RPMI7951 (cell line): ENCODE results near the gene BCAS1. TPM values are rescaled to one million over a fixed set of nuclear protein-coding genes. Genes with fewer than 3 reads are reported as not detected.

Experiments
- DNase-seq: peaks from one replicate; pipeline ENCODE4 v3.0.0-alpha.2; 2012; ENCODE audit warnings: low read depth
- total RNA-seq: library from RNA; depleted of rRNA; stranded (reverse); fragments of >200 nt; shearing (Covaris generic); gene quantifications from 2 replicates; pipeline ENCODE4 v1.2.3, GENCODE V29; 2014

The BCAS1 gene
- total RNA-seq, 1 experiment from 2014 or later = not detected

- DNase-seq = peak; percentile 78
These were observed 32.8 kb upstream of the BCAS1 start for GRCh38 chr20:54103067-54103761.

GRCh38 chr20:54102543-54102942 lies 32.1 kb upstream of the BCAS1 start:
- DNase-seq = no peak

- no peak for DNase-seq
These were observed 30.2 kb upstream of the BCAS1 start for GRCh38 chr20:54100563-54100962.

- no peak for DNase-seq
These were observed 29.5 kb upstream of the BCAS1 start for GRCh38 chr20:54099894-54100293.

- no peak for DNase-seq
These were observed 27.7 kb upstream of the BCAS1 start for GRCh38 chr20:54098047-54098446.

- DNase-seq = no peak
These were observed 26.8 kb upstream of the BCAS1 start for GRCh38 chr20:54097236-54097529.

- DNase-seq = no peak
These were observed 25.4 kb upstream of the BCAS1 start for GRCh38 chr20:54095824-54096223.

- DNase-seq = no peak
These were observed 23.8 kb upstream of the BCAS1 start for GRCh38 chr20:54094268-54094580.

- peak; percentile 56 for DNase-seq
These were observed 23.3 kb upstream of the BCAS1 start for GRCh38 chr20:54093423-54094267.

- peak; percentile 15 for DNase-seq
These were observed 21.6 kb upstream of the BCAS1 start for GRCh38 chr20:54092021-54092420.

GRCh38 chr20:54091120-54091480 lies 20.7 kb upstream of the BCAS1 start:
- no peak for DNase-seq

- no peak for DNase-seq
These were observed 20.1 kb upstream of the BCAS1 start for GRCh38 chr20:54090230-54091119.

- DNase-seq = peak; percentile 75
These were observed 18.0 kb upstream of the BCAS1 start for GRCh38 chr20:54088430-54088829.

GRCh38 chr20:54086507-54087039 lies 16.2 kb upstream of the BCAS1 start:
- peak; percentile 53 for DNase-seq

- no peak for DNase-seq
These were observed 15.5 kb upstream of the BCAS1 start for GRCh38 chr20:54085910-54086309.

- DNase-seq = no peak
These were observed 15.0 kb upstream of the BCAS1 start for GRCh38 chr20:54085425-54085824.

- DNase-seq = peak; percentile 86
These were observed 14.5 kb upstream of the BCAS1 start for GRCh38 chr20:54084727-54085388.

GRCh38 chr20:54084193-54084592 lies 13.8 kb upstream of the BCAS1 start:
- DNase-seq = no peak

GRCh38 chr20:54083459-54083858 lies 13.1 kb upstream of the BCAS1 start:
- DNase-seq = no peak

GRCh38 chr20:54082100-54082499 lies 11.7 kb upstream of the BCAS1 start:
- no peak for DNase-seq

GRCh38 chr20:54079652-54080051 lies 9.3 kb upstream of the BCAS1 start:
- DNase-seq = no peak
